Gastrocnemius medialis (tissue), 4 donors: ENCODE results near the gene URM1. TPM values are rescaled to one million over a fixed set of nuclear protein-coding genes. Genes with fewer than 3 reads are reported as not detected.

Source experiments
- ATAC-seq, 2 donors: fragments of 150-250 bp; one replicate each; pipeline ENCODE4 v1.9.1; 2016
- DNase-seq, 2 donors: peaks; one replicate each; pipeline ENCODE4 v3.0.0-alpha.2; 2019
- H3K27ac ChIP-seq, 4 donors: fragments of 200-600 bp; sonication (generic); 1 replicate in 1 of 4; 2 replicates in 3 of 4; pipeline ENCODE4 v1.5.1; 2016 to 2018; ENCODE audit warnings: mild to moderate bottlenecking in 2 of 4, moderate library complexity in 1 of 4
- H3K27me3 ChIP-seq, 3 donors: fragments of 200-600 bp; sonication (generic) in 2 of 3; 1 replicate in 1 of 3; 2 replicates in 2 of 3; pipeline versions ENCODE4 v1.5.1 to v1.6.0; 2016 to 2019; ENCODE audit warnings: mild to moderate bottlenecking in 1 of 3, moderate library complexity in 1 of 3
- H3K36me3 ChIP-seq, 2 donors: fragments of 200-600 bp; sonication (generic) in 1 of 2; one replicate each; pipeline ENCODE4 v1.5.1; 2017 to 2018
- H3K4me1 ChIP-seq, 2 donors: fragments of 200-600 bp; sonication (generic) in 1 of 2; one replicate each; pipeline ENCODE4 v1.5.1; 2016 to 2017; ENCODE audit warnings: mild to moderate bottlenecking in 2 of 2
- H3K4me3 ChIP-seq, 4 donors: fragments of 200-600 bp; sonication (generic) in 3 of 4; 1 replicate in 1 of 4; 2 replicates in 3 of 4; pipeline ENCODE4 v1.5.1; 2016 to 2019; ENCODE audit warnings: mild to moderate bottlenecking in 2 of 4
- H3K9me3 ChIP-seq, 3 donors: fragments of 200-600 bp; sonication (generic) in 2 of 3; 1 replicate in 1 of 3; 2 replicates in 2 of 3; pipeline ENCODE4 v1.5.1; 2016 to 2019
- POLR2A ChIP-seq, 2 donors: fragments of 450-650 bp; IDR thresholded peaks; one replicate each; pipeline ENCODE4 v1.6.1; 2017; ENCODE audit warnings: antibody characterized with exemption in 2 of 2, mild to moderate bottlenecking in 2 of 2, moderate library complexity in 2 of 2
- in situ Hi-C, 4 donors: fragments of 200-750 bp; cut with MboI; loops; one replicate each; pipeline versions ENCODE4 v1.15.0 to v1.8.0; 2017; ENCODE audit warnings: low sequenced_read_pairs in 4 of 4
- intact Hi-C: fragments of 100-400 bp; cut with DNase I; formaldehyde crosslinking; loops from one replicate; pipeline ENCODE4 v1.15.1; 2023; ENCODE audit warnings: low total_unique reads
- total RNA-seq, 4 donors: library from RNA; depleted of rRNA; stranded (reverse); fragments of >200 nt; gene quantifications; one replicate each; pipeline versions ENCODE4 v1.1.0 to v1.2.3, GENCODE V29; 2016
- TF ChIP-seq, protein P1 (sequence below), 5 experiments: fragments of 450-650 bp in 3 of 5; fragments of 200-600 bp in 2 of 5; sonication (generic) in 2 of 5; IDR thresholded peaks in 4 of 5; conservative IDR thresholded peaks in 1 of 5; 1 replicate in 4 of 5; 2 replicates in 1 of 5; pipeline ENCODE4 v1.5.1; 2016 to 2019; ENCODE audit warnings: antibody characterized with exemption in 5 of 5, mild to moderate bottlenecking in 3 of 5, moderate library complexity in 3 of 5

URM1 gene
- total RNA-seq, 4 donors from 2014 or later, result 24.1 to 34.1 (median 32.9) TPM

GRCh38 chr9:128323791-128324190 lies 47.4 kb upstream of the URM1 start:
- DNase-seq (no peak), ATAC-seq (no peak)
- Histone ChIP-seq H3K27ac (no peak overlapping the region), H3K9me3 (no peaks in the 10 kb centered on the region), H3K27me3 (no peaks in the 10 kb centered on the region), H3K4me1 (peaks cover 16 to 35% of the 10 kb centered on the region in 2 donors), H3K4me3 (peak overlapping the region; percentile 75 to 97 (median 94)), H3K36me3 (peaks cover 0 to 46% of the 10 kb centered on the region in 2 donors)
- intact Hi-C loops (loop anchor here (2.0 kb wide), 3 partner anchors 47 to 133 kb away; partner anchors contain the start of genes GOLGA2, ODF2, SWI5 and URM1), in situ Hi-C loops (no loop called here)
- TF ChIP-seq, protein P1, sequence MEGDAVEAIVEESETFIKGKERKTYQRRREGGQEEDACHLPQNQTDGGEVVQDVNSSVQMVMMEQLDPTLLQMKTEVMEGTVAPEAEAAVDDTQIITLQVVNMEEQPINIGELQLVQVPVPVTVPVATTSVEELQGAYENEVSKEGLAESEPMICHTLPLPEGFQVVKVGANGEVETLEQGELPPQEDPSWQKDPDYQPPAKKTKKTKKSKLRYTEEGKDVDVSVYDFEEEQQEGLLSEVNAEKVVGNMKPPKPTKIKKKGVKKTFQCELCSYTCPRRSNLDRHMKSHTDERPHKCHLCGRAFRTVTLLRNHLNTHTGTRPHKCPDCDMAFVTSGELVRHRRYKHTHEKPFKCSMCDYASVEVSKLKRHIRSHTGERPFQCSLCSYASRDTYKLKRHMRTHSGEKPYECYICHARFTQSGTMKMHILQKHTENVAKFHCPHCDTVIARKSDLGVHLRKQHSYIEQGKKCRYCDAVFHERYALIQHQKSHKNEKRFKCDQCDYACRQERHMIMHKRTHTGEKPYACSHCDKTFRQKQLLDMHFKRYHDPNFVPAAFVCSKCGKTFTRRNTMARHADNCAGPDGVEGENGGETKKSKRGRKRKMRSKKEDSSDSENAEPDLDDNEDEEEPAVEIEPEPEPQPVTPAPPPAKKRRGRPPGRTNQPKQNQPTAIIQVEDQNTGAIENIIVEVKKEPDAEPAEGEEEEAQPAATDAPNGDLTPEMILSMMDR (IDR thresholded peaks at IDR 0.05 in 4 of 5, conservative IDR thresholded peaks at IDR 0.05 in 1 of 5), result no peak
- TF ChIP-seq POLR2A (IDR thresholded peaks at IDR 0.05), result no peak

GRCh38 chr9:128324401-128324800 lies 46.8 kb upstream of the URM1 start:
- intact Hi-C loops, result no loop called here
- peaks cover 16 to 35% of the 10 kb centered on the region in 2 donors for H3K4me1 ChIP-seq
- H3K9me3 ChIP-seq, result no peaks in the 10 kb centered on the region
- H3K4me3 ChIP-seq, result no peak overlapping the region
- TF ChIP-seq, protein P1 (IDR thresholded peaks at IDR 0.05 in 4 of 5, conservative IDR thresholded peaks at IDR 0.05 in 1 of 5), result no peak
- TF ChIP-seq POLR2A (IDR thresholded peaks at IDR 0.05), result no peak
- in situ Hi-C loops, result no loop called here
- no peaks in the 10 kb centered on the region for H3K27me3 ChIP-seq
- ATAC-seq (no peak), DNase-seq (no peak)
- H3K36me3 ChIP-seq, result peaks cover 0 to 45% of the 10 kb centered on the region in 2 donors
- no peak overlapping the region for H3K27ac ChIP-seq

GRCh38 chr9:128325629-128326028 lies 45.5 kb upstream of the URM1 start:
- Histone ChIP-seq H3K36me3 (peaks cover 0 to 36% of the 10 kb centered on the region in 2 donors), H3K27ac (no peak overlapping the region), H3K4me3 (no peak overlapping the region), H3K4me1 (peaks cover 16 to 35% of the 10 kb centered on the region in 2 donors), H3K9me3 (no peaks in the 10 kb centered on the region), H3K27me3 (no peaks in the 10 kb centered on the region)
- in situ Hi-C loops (loop anchor here in 1 of 4 donors (25.0 kb wide), 1 partner anchor 138 kb away; the partner anchor contains the start of gene CIZ1), intact Hi-C loops (no loop called here)
- DNase-seq (no peak), ATAC-seq (no peak)
- TF ChIP-seq, protein P1 (IDR thresholded peaks at IDR 0.05 in 4 of 5, conservative IDR thresholded peaks at IDR 0.05 in 1 of 5), result no peak
- no peak for TF ChIP-seq POLR2A (IDR thresholded peaks at IDR 0.05)

GRCh38 chr9:128333451-128333869 lies 37.7 kb upstream of the URM1 start:
- Histone ChIP-seq H3K4me1 (no peaks in the 10 kb centered on the region), H3K27ac (no peak overlapping the region), H3K27me3 (no peaks in the 10 kb centered on the region), H3K9me3 (no peaks in the 10 kb centered on the region), H3K4me3 (no peak overlapping the region), H3K36me3 (peaks cover 0 to 8% of the 10 kb centered on the region in 2 donors)
- intact Hi-C loops, result no loop called here
- TF ChIP-seq, protein P1 (IDR thresholded peaks at IDR 0.05 in 4 of 5, conservative IDR thresholded peaks at IDR 0.05 in 1 of 5), result no peak
- TF ChIP-seq POLR2A (IDR thresholded peaks at IDR 0.05), result no peak
- ATAC-seq (no peak), DNase-seq (no peak)
- in situ Hi-C loops, result loop anchor here in 1 of 4 donors (25.0 kb wide), 1 partner anchor 146 kb away; the partner anchor contains the start of gene CIZ1
